Measurements from ENCODE around the gene AKR1A1.

Gene AKR1A1

DNA sequence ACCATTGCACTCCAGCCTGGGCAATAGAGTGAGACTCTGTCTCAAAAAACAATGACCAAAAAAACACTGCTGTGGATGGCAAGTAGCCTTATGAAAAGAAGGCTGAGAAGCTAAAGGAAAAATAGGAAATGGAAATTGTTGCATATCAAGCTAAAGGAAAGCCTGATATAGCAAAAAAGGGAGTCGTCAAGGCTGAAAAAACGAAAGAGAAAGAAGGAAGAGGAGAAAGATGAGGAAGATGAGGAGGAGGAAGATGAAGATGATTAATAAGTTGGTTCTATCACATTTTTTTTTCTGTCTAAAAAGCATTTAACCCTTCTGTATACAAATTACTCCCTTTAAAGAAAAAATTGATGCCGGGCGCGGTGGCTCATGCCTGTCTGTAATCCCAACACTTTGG lies 18.8 kb upstream of the AKR1A1 start:
- TF ChIP-seq, protein P1, sequence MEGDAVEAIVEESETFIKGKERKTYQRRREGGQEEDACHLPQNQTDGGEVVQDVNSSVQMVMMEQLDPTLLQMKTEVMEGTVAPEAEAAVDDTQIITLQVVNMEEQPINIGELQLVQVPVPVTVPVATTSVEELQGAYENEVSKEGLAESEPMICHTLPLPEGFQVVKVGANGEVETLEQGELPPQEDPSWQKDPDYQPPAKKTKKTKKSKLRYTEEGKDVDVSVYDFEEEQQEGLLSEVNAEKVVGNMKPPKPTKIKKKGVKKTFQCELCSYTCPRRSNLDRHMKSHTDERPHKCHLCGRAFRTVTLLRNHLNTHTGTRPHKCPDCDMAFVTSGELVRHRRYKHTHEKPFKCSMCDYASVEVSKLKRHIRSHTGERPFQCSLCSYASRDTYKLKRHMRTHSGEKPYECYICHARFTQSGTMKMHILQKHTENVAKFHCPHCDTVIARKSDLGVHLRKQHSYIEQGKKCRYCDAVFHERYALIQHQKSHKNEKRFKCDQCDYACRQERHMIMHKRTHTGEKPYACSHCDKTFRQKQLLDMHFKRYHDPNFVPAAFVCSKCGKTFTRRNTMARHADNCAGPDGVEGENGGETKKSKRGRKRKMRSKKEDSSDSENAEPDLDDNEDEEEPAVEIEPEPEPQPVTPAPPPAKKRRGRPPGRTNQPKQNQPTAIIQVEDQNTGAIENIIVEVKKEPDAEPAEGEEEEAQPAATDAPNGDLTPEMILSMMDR (IDR thresholded peaks at IDR 0.05; ENCODE audit: control insufficient read depth, extremely low read depth, insufficient read depth): no peak
- no peak for DNase-seq (ENCODE audit: low read depth)
- H3K4me3 ChIP-seq (ENCODE audit: low read depth, low read length): no peak overlapping the region

DNA sequence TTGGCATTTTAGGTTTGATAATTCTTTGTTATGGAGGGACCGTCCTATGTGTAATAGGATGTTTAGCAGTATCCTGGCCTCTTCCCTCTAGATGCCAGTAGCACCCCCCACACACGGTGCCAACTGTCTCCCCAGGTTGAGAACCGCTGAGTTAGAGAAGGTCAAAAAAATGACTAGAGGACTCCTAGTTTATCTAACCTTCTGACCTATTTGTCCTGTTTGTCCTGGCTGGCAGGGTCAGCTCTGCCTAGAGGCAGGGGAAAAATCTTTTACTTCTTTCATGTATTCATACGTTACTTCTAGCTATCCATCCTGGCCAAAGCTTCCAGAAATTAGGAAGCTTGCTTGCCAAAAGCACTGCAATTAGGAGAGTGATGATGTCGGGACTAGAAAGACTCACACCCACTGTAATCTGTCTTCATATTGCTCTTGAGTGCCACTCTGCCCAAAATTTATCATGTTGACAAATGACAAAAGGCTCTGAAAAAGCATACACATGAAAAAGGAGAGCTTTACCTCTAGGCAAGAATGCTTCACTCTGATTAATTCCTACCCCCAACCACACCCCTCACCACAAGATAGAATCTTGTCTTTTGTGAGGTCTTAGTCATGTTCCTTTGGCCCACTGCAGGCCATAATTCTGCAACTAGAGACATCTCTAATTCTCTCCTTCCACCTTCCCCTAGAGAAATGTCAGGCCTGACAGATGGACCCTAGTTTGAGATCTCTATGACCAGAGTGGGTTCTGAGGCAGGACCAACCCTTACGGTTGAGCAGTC lies 14.4 kb upstream of the AKR1A1 start:
- TF ChIP-seq, protein P1 (IDR thresholded peaks at IDR 0.05; ENCODE audit: control insufficient read depth, extremely low read depth, insufficient read depth): no peak
- DNase-seq (ENCODE audit: low read depth): no peak
- H3K4me3 ChIP-seq (ENCODE audit: low read depth, low read length): no peak overlapping the region

DNA sequence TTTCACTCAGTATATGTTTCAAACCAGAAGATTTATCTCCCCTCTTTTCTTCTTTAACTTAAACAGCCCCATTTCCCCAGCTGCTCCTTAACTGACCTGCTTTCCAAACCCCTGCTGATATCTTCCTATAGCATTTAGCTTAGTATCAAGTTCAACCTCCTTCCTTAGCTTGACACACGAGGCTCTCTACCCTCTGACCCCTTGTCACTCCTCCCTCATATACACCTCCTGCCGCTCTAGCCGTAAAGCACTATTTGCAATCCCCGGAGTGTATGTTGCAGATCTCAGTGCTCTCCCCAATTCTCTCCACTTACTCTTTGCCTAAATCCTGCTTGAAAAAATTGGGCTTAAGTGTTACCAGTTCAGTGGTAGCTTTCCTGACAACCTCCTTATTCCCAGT lies 13.7 kb upstream of the AKR1A1 start:
- no peak for DNase-seq (ENCODE audit: low read depth)
- TF ChIP-seq, protein P1 (IDR thresholded peaks at IDR 0.05; ENCODE audit: control insufficient read depth, extremely low read depth, insufficient read depth): no peak
- H3K4me3 ChIP-seq (ENCODE audit: low read depth, low read length): no peak overlapping the region

DNA sequence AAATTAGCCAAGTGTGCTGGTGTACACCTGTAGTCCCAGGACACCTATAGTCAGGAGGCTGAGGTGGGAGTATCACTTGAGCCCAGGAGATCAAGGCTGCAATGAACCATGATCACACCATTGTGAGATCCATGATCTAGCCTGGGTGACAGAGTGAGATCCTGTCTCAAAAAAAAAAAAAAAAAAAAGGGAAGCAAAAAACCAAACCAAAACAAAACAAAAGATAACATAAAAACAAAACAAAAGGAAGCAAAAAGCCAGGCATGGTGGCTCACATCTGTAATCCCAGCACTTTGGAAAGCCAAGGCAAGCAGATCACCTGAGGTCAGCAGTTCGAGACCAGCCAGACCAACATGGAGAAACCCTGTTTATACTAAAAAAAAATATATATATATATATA lies 9.4 kb upstream of the AKR1A1 start:
- DNase-seq (ENCODE audit: low read depth): no peak
- TF ChIP-seq, protein P1 (IDR thresholded peaks at IDR 0.05; ENCODE audit: control insufficient read depth, extremely low read depth, insufficient read depth): no peak
- H3K4me3 ChIP-seq (ENCODE audit: low read depth, low read length): no peak overlapping the region

DNA sequence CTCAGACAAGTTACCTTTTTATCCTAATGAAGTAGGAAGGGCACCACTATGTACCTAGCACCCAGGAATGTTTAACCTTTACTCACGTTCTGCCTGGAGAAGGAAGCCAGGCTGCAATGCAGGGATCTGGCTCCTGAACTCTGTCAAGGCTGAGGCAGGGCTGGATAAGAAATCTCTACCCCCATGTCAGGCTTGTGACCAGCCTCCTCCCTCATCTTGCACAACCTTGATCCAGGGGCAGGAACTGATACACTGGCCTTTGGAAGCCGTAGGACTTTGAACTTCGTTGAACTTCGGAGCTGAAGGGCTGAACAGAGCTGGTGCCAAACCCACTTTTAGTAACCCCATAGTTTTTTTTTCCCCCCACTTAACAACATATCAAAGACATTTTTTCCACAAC lies 8.0 kb upstream of the AKR1A1 start:
- TF ChIP-seq, protein P1 (IDR thresholded peaks at IDR 0.05; ENCODE audit: control insufficient read depth, extremely low read depth, insufficient read depth): no peak
- H3K4me3 ChIP-seq (ENCODE audit: low read depth, low read length): no peak overlapping the region

DNA sequence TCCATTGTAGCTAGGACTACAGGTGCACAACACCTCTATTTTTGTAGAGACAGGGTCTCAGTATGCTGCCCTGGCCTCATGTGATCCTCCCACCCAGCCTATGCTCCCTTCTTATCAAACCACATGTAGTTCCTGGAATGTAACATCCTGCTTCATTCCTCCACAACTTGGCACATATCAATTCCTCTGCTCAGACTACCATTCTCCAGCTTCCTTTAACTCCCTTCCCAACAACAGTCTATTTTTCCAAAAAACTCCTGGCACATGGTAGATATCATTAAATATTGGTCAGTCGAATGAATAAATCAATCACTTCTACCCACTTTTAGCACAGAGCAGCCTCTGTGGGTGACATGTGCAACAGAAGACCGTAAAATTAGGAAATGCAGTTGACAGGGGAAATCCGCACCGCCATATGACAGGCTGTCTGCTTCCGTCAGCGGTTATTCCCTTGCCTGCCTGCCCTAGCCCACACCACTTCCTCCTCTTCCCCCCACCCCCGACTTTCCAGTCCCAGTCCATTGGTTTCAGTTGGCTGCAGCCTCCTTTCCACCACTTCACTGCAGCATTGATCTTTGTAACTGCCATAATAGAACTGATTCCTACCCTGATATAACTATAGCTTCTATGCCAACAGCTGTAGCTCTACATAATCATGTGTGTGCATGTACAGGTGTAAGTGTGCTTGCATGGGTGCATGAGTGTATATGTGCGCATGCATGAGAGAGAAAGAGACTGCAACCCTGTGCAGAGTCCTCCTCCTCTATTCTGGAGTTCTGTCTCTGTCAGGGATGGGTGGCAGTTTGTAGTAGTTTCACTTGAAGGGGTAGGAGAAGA lies 6.8 kb upstream of the AKR1A1 start:
- no peak overlapping the region for H3K4me3 ChIP-seq (ENCODE audit: low read depth, low read length)
- TF ChIP-seq, protein P1 (IDR thresholded peaks at IDR 0.05; ENCODE audit: control insufficient read depth, extremely low read depth, insufficient read depth): no peak
- no peak for DNase-seq (ENCODE audit: low read depth)

More for the DNA sequence above, 8.0 kb upstream of the AKR1A1 start:
- no peak for DNase-seq (ENCODE audit: low read depth)

Measured in LNCaP clone FGC (cell line).